Measurements from ENCODE around the gene SNAP23.

GRCh38 chr15:42450425-42450790 lies 45.0 kb upstream of the SNAP23 start:
- no peak for TF ChIP-seq CTCF (IDR thresholded peaks at IDR 0.05)
- TF ChIP-seq POLR2A (IDR thresholded peaks at IDR 0.05), result no peak
